ENCODE data around the gene IPO4.

GRCh38 chr14:24185026-24185425 is 3.6 kb downstream of the IPO4 start:
- no peak for TF ChIP-seq CTCF (IDR thresholded peaks at IDR 0.05; ENCODE audit: low read depth, low read length, missing input control)
- TF ChIP-seq HNF4G (IDR thresholded peaks at IDR 0.05): no peak
- TF ChIP-seq RXRA (IDR thresholded peaks at IDR 0.05): no peak
- no peak for TF ChIP-seq EGR1 (IDR thresholded peaks at IDR 0.05; ENCODE audit: low read depth in 2 of 2)
- no peak for TF ChIP-seq RAD21 (IDR thresholded peaks at IDR 0.05)
- TF ChIP-seq MAX (IDR thresholded peaks at IDR 0.05): no peak
- no peak for TF ChIP-seq SP1 (IDR thresholded peaks at IDR 0.05)
- TF ChIP-seq REST (IDR thresholded peaks at IDR 0.05): no peak
- TF ChIP-seq TAF1 (conservative IDR thresholded peaks at IDR 0.05): no peak
- no peak for TF ChIP-seq YY1 (IDR thresholded peaks at IDR 0.05)
- no peak for TF ChIP-seq JUND (IDR thresholded peaks at IDR 0.05)
- no peak for TF ChIP-seq GABPA (IDR thresholded peaks at IDR 0.05 in 1 of 2, conservative IDR thresholded peaks at IDR 0.05 in 1 of 2)

Data from liver (tissue), 3 donors.